HG02938 (cell line): ENCODE measurements around the gene ALCAM.
A peak's percentile ranks its signal among the peaks of the same experiment; 100 is the strongest.
"Not testable (repeated sequence)": the region's sequence is repeated elsewhere in the genome, so short reads cannot be mapped to it uniquely, and the experiment has no call there.

Source experiments
- ATAC-seq: cut with Tn5 transposase; IDR thresholded peaks from one replicate; pipeline ENCODE4 v1.9.1; 2021; ENCODE audit warnings: mild to moderate bottlenecking, moderate library complexity; ENCODE audit not compliant: unreplicated experiment

Gene ALCAM

DNA sequence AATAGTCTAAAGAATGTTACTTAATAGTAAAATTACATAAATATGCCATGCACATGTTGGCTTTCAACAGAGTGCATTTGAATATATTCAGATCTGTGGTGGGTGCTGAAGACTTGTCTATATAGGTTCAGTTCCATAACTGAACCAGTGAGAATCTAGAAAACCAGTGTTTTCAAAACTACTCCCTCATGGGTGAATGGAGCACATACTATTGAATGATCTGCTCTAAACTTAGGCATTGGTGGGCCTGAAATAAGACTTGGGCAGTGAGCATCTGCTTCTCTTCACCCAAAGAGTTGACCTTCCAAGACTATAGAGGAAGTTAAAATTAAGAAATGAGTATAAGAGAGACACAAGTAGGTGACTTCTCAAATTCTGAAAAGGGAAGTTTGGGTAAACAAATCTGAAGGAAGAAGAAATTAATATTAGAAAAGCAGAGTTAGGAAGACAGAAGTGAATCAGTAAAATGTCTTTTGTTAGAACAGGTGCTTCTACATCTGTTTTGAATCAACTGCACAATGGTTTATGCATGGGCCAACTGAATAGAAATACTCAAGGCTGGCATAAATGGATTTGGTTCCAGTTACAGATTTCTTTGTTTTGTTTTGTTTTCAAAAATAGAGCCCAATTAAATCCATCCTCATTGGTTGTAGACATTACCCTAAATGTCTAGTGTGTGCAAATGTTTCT, 19.3 kb downstream of the ALCAM start:
- peak; percentile 81 for ATAC-seq

DNA sequence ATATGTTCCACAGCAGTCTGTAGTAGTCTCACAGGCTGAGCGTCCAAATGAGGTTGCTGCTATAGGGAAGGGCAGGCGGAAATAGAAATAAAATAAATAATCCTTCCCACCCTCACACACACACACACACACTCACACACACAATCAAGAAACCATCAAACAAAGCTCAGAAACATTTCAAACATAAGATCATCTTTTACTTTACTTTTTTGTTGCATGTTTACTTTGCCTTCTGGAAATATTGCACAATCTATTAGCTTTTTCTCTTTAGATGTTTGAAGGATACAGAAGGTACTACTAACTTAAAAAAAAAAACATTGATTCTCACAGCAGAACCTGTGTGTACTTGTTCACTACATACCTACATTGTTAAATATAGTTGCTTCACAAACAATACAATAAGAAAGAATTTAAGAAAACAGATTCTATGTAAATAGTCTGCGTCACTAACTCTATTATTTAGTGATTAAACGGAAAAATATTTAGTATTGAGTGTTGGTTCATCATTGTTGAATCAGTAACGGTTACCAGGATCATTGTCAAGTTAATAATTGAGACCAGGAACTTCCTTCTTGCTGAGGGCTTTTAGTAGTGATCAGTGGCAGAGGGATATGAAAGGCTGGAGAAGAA, 20.5 kb downstream of the ALCAM start:
- no peak for ATAC-seq

DNA sequence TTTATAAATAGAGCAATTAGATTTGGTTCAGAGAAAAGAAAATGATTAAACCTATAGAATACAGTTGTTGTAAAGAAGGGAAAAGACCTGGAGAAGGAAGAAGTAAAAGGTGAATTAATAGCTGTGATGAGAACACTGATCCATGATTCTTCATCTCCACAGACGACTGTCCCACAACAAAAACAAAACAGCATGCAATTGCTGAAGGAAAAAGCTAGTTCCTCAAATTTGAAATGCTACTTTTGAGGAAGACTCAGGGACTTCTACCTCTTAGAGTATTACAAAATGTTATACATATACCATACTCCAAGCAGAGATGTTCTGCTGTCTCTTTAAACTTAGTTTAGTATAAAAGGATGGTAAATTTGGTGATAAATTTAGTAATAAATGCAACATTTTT, 21.5 kb downstream of the ALCAM start:
- ATAC-seq, result no peak

DNA sequence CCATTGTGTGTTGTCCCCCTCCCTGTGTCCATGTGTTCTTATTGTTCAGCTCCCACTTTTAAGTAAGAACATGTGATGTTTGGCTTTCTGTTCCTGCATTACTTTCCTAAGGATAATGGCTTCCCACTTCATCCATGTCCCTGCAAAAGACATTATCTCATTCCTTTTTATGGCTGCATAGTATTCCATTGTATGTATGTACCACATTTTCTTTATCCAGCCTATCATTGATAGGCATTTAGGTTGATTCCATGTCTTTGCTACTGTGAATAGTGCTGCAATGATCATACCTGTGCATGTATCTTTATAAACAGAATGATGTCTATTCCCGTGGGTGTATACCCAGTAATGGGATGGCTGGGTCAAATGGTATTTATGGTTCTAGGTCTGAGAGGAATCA, 23.1 kb downstream of the ALCAM start:
- ATAC-seq, result not testable (repeated sequence)

DNA sequence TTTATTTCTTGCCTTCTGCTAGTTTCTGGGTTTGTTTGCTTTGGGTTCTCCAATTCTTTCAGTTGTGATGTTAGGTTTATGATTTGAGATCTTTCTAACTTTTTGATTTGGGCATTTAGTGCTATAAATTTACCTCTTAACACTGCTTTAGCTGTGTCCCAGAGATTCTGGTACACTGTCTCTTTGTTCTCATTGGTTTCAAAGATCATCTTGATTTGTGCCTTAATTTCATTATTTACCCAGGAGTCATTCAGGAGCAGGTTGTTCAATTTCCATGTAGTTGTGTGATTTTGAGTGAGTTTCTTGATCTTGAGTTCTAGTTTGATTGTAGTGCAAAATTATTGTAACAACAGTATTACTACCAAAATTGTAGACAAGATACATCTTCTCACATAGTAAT, 25.9 kb downstream of the ALCAM start:
- not testable (repeated sequence) for ATAC-seq

DNA sequence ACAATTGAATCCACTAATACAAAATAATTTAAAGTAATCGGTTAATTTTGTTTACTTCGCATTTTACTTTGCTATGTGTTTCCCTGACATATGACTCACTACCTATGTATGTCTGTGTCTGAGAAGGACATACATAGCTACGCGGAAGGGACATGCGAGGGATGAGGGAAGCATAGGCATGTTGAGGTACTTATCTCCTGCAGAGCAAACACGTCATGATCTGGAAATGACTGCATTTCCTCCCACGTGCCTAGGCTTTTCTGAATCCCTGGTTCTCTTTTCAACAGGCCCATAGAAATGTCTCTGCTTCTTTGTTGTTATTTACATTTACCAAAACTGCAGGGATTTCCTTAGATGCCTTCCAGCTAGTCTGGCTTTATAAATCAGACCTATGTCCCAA, 27.5 kb downstream of the ALCAM start:
- no peak for ATAC-seq

DNA sequence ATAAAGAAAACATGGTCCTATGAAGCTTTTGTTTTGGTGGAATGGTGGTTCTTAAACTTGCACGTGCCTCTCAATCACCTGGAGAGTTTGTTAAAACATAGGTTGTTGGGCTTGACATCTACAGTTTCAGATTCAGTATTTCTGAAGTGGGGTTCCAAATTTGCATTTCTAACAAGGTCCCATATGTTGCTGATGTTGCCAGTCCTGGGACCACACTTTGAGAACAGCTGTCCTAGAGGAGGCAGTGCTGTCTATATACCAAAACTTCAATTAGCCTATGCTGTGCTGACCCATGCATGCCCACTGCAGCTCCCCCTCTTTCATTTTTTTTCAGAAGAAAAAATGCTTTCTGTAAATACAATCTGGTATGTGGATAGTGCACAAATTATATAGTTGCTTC, 31.3 kb downstream of the ALCAM start:
- peak; percentile 68 for ATAC-seq

DNA sequence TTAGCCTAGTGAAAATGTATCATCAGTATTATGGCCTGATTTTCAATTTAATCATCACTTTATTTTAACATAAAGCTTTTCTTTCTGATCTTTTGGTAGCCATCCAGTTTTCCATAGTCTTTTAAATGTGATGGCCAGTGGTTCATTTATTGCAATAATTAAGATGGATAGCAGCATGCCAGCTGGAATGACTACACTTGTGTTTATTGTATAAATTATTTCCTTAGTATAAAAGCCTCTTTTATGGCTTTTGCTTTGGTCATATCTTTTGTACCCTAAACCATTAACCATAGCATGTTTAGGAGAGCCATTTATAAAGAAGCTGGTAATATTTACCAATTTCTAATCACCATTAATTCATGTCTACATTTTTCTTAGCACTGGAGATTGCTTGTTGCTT, 31.7 kb downstream of the ALCAM start:
- no peak for ATAC-seq

DNA sequence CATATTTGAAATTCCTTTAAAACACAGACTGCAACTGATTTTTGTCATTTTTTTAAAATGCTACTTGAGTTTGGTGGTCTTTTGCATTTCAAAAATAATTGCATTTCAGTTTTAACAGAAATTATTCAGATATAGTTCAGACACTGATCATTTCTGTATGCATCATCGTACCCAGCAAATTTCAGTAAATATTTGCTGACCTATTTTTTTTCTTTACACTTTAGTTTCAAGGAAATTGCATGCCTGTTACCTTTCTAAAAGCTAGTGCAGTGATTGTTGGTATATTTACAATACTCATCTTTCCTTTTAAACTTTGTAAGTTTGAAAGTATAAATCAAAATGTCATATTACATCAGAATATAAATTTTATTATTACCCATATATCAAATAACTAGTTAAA, 32.4 kb downstream of the ALCAM start:
- ATAC-seq, result no peak

DNA sequence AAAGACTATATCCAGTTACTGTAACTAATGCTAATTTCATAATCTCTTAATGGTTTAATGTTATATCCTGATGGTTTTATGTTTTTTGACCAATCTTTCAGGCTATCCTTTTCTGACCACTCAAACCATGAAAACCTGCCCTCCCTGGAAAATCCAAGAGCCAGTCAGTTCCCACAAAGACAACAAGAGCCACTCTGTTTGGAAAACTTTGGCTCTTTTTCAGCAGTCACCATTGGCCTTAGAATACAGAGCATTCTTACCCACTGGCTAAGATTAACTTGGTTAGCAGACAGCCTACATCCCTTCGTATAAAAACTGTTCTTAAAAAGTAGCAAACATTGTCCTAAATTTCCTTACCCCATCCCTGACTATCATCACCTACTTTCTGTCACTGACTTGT, 32.9 kb downstream of the ALCAM start:
- no peak for ATAC-seq

DNA sequence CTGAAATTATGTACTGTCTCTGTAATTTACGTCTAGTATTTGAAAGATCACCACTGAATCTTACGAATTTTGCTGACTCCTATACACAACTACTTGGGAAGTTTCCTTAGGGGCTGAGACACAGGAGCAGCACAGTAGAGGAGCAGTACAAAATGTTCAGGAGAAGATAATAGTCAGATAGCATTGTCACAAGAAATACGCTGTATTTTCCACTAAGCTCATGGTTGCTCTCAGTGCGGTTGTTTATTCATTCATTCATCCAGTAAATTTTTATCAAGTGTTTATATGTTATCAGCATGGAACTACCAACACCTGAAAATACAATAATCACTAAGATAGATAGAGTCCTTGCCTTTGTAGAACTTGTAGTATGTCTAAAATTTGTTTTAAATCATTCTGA, 34.5 kb downstream of the ALCAM start:
- ATAC-seq, result no peak

DNA sequence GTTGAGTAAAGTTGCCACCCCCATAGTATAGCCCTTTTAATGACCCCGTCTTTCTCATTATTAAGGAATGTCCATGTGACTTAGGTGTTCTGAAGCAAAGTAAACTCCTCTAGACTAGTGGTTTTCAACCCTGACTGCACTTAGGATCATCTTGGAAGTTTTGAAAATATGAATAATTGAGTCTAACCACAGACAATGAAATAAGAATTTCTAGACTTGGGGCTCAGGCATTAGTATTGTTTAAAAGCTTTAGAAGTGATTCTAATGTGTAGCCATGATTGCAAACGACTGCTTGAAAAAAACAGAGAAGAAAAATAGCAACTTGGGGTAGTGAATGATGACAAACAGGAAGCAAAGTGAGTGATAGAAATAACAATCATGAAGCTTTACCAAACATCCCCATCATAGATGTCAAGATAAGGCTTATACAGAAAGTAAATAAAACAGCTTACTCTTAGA, 35.0 kb downstream of the ALCAM start:
- ATAC-seq, result no peak

DNA sequence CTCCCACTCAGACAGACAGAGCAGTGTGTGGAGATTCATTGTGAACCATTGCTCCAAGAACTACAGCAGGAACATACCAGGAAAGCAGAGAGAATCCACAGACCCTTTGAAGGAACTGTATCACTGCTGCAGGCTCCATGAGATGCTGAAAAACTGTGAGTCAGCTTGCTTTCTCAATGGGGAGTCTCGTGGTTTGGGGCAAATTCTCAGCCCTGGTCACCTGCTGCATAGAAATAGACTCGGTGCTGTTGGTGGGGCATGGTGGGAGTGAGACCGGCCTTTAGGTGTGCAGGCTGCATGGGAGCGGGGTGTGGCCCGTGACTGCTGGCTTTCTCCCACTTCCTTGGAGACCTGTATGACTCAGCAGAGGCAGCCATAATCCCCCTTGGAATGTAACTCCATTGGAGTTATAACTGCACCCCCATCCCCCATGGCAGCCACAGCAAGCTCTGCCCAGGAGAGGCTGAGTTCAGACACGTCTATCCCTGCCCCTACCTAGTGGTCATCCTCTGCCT, 35.6 kb downstream of the ALCAM start:
- no peak for ATAC-seq

DNA sequence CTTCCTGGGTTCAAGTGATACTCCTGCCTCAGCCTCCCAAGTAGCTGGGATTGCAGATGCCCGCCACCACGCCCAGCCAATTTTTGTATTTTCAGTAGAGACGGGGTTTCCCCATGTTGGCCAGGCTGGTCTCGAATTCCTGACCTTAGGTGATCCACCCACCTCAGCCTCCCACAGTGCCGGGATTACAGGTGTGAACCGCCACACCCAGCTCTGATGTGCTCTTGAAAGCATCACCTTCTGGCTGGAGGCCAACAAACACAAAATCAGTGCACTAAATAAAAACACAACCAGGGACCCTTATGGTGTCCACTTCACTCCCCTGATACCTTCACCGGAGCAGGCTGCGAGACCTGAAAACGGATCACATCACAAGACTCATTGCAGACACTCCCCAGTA, 36.3 kb downstream of the ALCAM start:
- ATAC-seq, result not testable (repeated sequence)

DNA sequence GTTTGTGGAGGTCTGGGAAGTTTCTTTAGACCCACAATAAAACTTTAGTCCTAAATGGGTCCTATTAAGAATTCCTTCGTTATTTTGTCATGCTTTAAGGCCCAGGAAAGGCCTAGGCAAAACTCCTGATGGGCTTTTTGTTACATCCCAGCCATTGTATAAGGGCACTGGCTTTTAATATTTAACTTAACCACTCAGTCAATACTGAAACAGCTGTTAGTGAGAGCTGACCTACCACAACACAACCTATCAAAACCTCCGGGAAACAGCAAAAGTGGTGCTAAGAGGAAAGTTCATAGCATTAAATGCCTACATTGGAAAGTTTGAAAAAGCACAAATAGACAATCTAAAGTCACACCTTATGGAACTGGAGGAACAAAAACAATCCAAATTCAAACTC, 39.6 kb downstream of the ALCAM start:
- no peak for ATAC-seq

DNA sequence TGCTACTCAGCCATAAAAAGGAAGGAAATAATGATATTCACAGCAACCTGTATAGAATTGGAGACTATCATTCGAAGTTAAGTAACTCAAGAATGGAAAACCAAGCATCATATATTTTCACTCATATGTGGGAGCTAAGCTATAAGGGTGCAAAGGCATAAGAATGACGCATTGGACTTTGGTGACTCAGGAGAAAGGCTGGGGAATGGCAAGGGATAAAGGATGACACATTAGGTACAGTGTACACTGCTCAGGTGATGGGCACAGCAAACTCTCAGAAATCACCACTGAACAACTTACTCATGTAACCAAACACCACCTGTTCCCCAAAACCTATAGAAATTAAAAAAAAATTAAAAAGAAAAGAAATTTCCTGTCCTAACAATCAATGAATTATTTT, 42.7 kb downstream of the ALCAM start:
- no peak for ATAC-seq

DNA sequence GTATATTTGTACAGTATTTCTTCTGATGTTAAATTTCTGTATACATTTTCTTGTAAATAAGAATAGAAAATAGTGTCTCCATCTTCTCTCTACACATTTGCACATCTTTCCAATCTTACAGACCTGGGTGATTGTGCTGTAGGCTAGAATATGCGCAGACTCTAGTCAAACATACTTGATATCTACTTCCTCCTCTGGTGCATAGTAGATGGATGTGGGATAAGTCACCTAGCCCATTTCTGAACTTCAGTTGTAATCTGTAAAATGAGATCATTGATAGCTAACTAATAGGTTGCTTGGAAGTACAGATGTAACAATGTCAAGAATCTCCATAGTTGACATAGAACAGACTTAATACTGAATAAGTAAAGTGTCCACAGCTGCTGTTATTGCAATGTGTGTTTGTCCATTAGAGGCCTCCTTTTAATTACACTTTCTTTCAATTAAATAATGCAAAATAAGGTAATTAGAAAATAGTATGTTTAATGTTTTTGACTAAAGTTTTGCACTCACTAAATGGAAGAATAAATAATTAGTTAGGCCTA, 46.7 kb downstream of the ALCAM start:
- no peak for ATAC-seq

DNA sequence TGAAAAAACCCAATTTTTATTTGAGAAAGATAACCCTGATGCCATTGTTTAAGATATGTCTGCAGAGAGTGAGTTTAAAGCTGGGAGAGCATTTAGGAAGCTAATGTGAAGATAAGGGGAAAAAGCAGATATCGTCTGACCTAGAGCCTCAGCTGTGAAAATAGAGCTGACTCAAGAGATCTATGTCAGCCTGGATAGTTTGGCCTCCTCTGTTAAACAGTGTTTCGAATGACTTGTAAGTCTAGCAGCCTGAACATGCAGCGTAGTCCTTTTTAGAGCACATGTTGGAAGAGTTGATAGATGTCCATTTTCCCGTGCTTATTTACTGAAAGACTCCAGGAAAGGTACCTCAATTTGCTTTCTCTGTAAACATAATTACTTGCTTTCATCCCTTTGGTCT, 48.1 kb downstream of the ALCAM start:
- no peak for ATAC-seq

DNA sequence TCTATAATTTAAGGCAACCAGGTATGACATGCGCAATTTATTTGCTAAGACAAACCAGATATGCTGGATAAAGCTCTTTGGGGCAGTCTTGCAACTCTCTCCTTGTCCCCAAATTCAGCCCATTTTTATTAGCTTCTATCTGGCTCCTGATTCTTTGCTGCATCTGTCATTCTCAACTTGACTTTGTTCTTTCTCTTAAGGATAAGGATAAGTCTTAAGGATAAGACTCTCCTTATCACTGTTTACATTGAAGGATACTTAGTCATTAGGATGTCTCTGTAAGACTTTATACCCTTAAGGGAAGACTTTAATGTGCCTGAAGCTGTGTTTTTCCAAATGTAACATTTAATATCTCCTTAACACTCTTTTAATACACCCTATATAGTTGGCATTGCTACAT, 49.2 kb downstream of the ALCAM start:
- no peak for ATAC-seq

DNA sequence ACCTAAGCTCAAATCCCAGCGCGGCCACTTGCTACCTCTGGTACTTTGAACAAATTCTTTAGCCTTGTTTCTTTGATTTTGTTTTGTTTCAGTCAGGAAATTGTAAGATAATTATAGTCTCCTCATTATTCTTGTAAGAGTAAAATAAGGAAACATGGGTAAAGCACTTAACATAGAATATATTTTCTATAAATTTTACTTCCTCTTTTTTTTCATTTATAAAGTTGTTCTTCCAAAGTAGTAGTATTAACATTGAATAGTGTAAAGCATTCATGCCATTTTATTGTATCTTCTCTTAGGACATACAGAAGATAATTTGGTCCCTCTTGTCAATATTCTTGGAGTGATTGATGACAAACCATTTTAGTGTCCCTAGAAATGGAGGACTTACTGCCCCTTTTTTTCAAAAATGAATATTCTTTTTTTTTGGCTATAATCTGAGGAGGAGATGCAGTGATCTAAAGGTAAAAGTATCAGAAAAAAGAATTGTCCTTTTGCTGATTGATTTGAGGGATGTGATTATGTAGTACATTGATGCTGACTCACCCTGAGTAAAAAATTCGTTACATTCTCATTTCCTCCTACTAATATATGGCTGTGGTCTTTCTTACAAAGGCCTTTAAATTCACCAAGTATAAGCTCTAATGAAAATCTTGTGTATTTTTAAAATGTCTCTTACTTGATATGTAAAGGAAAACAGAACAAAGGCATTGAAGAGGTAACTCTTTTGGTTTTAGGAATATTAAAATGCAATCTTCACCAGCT, 51.0 kb downstream of the ALCAM start:
- ATAC-seq, result no peak

DNA sequence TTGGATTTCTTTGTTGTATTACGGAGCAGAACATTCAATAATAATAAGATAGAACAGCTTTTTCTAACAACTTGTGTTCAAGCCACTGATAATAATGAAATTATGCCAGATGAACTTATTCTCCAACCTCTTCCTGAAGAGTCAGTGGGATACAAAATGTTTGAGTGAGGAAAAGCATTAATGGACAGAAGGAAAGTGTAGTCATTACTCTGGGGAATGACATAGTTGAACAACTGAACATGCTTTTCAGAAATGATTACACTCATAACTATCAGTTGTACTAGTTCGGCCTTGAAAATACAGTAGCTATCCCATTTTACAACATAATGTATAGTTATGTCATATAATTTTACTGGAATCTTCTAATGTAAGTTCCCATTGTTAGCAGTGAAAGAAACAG, 55.9 kb downstream of the ALCAM start:
- no peak for ATAC-seq

DNA sequence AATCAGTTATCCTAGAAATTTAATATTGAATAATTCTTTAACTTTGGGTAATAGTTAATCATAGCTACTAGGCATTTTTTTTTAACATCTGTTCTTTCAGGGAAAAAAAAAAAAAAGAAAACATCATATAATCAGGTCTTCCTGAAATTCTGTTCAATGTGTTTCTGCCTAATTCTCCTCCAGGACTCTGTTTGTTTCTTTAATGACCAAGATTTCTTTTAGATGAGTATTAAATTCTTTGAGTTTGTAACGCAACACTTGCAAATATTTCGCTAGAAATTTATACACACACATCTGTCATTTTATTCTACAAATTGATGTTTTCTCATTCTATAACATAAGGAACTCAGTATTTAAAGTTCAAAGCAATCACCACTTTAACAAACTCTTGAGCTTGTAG, 56.7 kb downstream of the ALCAM start:
- ATAC-seq, result no peak
